ENCODE data around the gene MICAL3.

The MICAL3 gene

GRCh38 chr22:17803609-17804270, 220.6 kb downstream of the MICAL3 start:
- no peak for ATAC-seq

GRCh38 chr22:17802822-17803221, 221.5 kb downstream of the MICAL3 start:
- no peak for ATAC-seq
- TF ChIP-seq ZNF565 (CRISPR knock-in tag; conservative IDR thresholded peaks at IDR 0.05; ENCODE audit: low read depth) (no peak), ZFP3 (CRISPR knock-in tag; IDR thresholded peaks at IDR 0.05) (no peak), TCF4 (CRISPR knock-in tag; IDR thresholded peaks at IDR 0.05; ENCODE audit: borderline replicate concordance) (no peak), ZNF8 (CRISPR knock-in tag; IDR thresholded peaks at IDR 0.05) (no peak), ZC3H10 (CRISPR knock-in tag; IDR thresholded peaks at IDR 0.05) (no peak), BACH2 (CRISPR knock-in tag; IDR thresholded peaks at IDR 0.05; ENCODE audit: borderline replicate concordance) (no peak), CREB5 (CRISPR knock-in tag; IDR thresholded peaks at IDR 0.05; ENCODE audit: low read depth) (no peak), ZFP30 (CRISPR knock-in tag; IDR thresholded peaks at IDR 0.05) (no peak), TSHZ2 (CRISPR knock-in tag; IDR thresholded peaks at IDR 0.05) (no peak), ESRRG (CRISPR knock-in tag; IDR thresholded peaks at IDR 0.05) (no peak), CSDC2 (CRISPR knock-in tag; IDR thresholded peaks at IDR 0.05) (no peak), TOX (CRISPR knock-in tag; IDR thresholded peaks at IDR 0.05; ENCODE audit: borderline replicate concordance) (no peak), OSR1 (CRISPR knock-in tag; IDR thresholded peaks at IDR 0.05) (no peak), CSRNP3 (CRISPR knock-in tag; IDR thresholded peaks at IDR 0.05) (no peak), ARNTL (CRISPR knock-in tag; IDR thresholded peaks at IDR 0.05; ENCODE audit: borderline replicate concordance, low read depth) (no peak), POU6F1 (CRISPR knock-in tag; IDR thresholded peaks at IDR 0.05; ENCODE audit: borderline replicate concordance, low read depth) (no peak)

More at GRCh38 chr22:17803609-17804270, 220.6 kb downstream of the MICAL3 start:
- TF ChIP-seq OSR1 (CRISPR knock-in tag; IDR thresholded peaks at IDR 0.05) (no peak), TSHZ2 (CRISPR knock-in tag; IDR thresholded peaks at IDR 0.05) (no peak), RARB (CRISPR knock-in tag; IDR thresholded peaks at IDR 0.05) (no peak), ZNF8 (CRISPR knock-in tag; IDR thresholded peaks at IDR 0.05) (no peak), CREB5 (CRISPR knock-in tag; IDR thresholded peaks at IDR 0.05; ENCODE audit: low read depth) (no peak), PPARA (CRISPR knock-in tag; IDR thresholded peaks at IDR 0.05; ENCODE audit: borderline replicate concordance) (no peak), ZFP30 (CRISPR knock-in tag; IDR thresholded peaks at IDR 0.05) (no peak), ESRRG (CRISPR knock-in tag; IDR thresholded peaks at IDR 0.05) (no peak), CSRNP3 (CRISPR knock-in tag; IDR thresholded peaks at IDR 0.05) (no peak), SNAI2 (CRISPR knock-in tag; IDR thresholded peaks at IDR 0.05) (no peak)
